ENCODE data around the gene ANKRD27. TPM values are rescaled to one million over a fixed set of nuclear protein-coding genes. Genes with fewer than 3 reads are reported as not detected.

The ANKRD27 gene
- total and polyA plus RNA-seq, 10 of the 15 experiments (the other 5 are each of a cell fraction or from before 2014, with no cell fraction given), result 2.8 to 49.9 (median 28.5) TPM

- TF ChIP-seq BACH1 (IDR thresholded peaks at IDR 0.05; ENCODE audit: borderline replicate concordance), result no peak
- TF ChIP-seq PRDM15 (CRISPR knock-in tag; IDR thresholded peaks at IDR 0.05), result no peak
- TF ChIP-seq NFYB (IDR thresholded peaks at IDR 0.05; ENCODE audit: insufficient read depth, low read depth, low read length), result peak; percentile 94
- no peak for TF ChIP-seq TCF7 (IDR thresholded peaks at IDR 0.05; ENCODE audit: borderline replicate concordance)
- no peak for TF ChIP-seq SMAD5 (IDR thresholded peaks at IDR 0.05; ENCODE audit: low read depth)
- TF ChIP-seq IRF3 (IDR thresholded peaks at IDR 0.05), result peak; percentile 92
- TF ChIP-seq YBX1 (IDR thresholded peaks at IDR 0.05), result no peak
- peak; percentile 18; the same call in 1 of the 2 replicates for TF ChIP-seq MAX (IDR thresholded peaks at IDR 0.05; ENCODE audit: low read depth, low read length)
- peak; percentile 86 to 94 for TF ChIP-seq BHLHE40 (IDR thresholded peaks at IDR 0.05; ENCODE audit: borderline replicate concordance in 1 of 2, low read depth in 2 of 2, low read length in 1 of 2)
- TF ChIP-seq SUPT20H (IDR thresholded peaks at IDR 0.05; ENCODE audit: borderline replicate concordance, control insufficient read depth, low read depth, low read length), result no peak
- peak; percentile 95 for TF ChIP-seq CHD2 (IDR thresholded peaks at IDR 0.05; ENCODE audit: borderline replicate concordance, low read depth, low read length)
- no peak for TF ChIP-seq CTCF (IDR thresholded peaks at IDR 0.05 in 2 of 3, conservative IDR thresholded peaks at IDR 0.05 in 1 of 3; ENCODE audit: control insufficient read depth in 2 of 3, extremely low read depth in 1 of 3, insufficient read depth in 1 of 3, low read depth in 3 of 3, low read length in 3 of 3)
- no peak for TF ChIP-seq ZBTB33 (IDR thresholded peaks at IDR 0.05)
- TF ChIP-seq JUNB (IDR thresholded peaks at IDR 0.05), result no peak
- no peak for TF ChIP-seq RFX5 (IDR thresholded peaks at IDR 0.05; ENCODE audit: low read depth, low read length)
- TF ChIP-seq RUNX3 (IDR thresholded peaks at IDR 0.05; ENCODE audit: low read length), result 0 out of 2 replicates have a peak, but pooled peaks have one; percentile 2
- TF ChIP-seq POLR2AphosphoS5 (IDR thresholded peaks at IDR 0.05; ENCODE audit: low read length), result peak; percentile 66; the same call in 1 of the 2 replicates
- TF ChIP-seq FOXK2 (IDR thresholded peaks at IDR 0.05), result no peak
- TF ChIP-seq NRF1 (conservative IDR thresholded peaks at IDR 0.05; ENCODE audit: low read depth, low read length), result 0 out of 2 replicates have a peak, but pooled peaks have one; percentile 25
- TF ChIP-seq TBL1XR1 (IDR thresholded peaks at IDR 0.05; ENCODE audit: low read depth, low read length), result 0 out of 2 replicates have a peak, but pooled peaks have one; percentile 8
- no peak for TF ChIP-seq STAT3 (IDR thresholded peaks at IDR 0.05; ENCODE audit: low read depth, low read length)
These were observed at the start of gene ANKRD27 (continued) for GRCh38 chr19:32674931-32675719.

Data from GM12878 (cell line).